ENCODE data around the gene PIGN.

PIGN gene

GRCh38 chr18:62186774-62187542, at the start of gene PIGN, which contains the start of gene RELCH:
PIGN (minus strand) TSS chr18:62187056; CDS start chr18:62161353, 25,703 bp downstream.
RELCH (plus strand) TSS chr18:62187255; CDS start chr18:62187506, 251 bp downstream.
- peak; percentile 89 to 92 for DNase-seq

GRCh38 chr18:62236252-62236651, 49.4 kb upstream of the PIGN start:
- no peak for DNase-seq

GRCh38 chr18:62226047-62226446, 39.2 kb upstream of the PIGN start:
- DNase-seq, result no peak

GRCh38 chr18:62224229-62224628, 37.4 kb upstream of the PIGN start:
- no peak for DNase-seq

GRCh38 chr18:62214790-62215189, 27.9 kb upstream of the PIGN start:
- no peak for DNase-seq

GRCh38 chr18:62211325-62211828, 24.5 kb upstream of the PIGN start:
- DNase-seq, result no peak

GRCh38 chr18:62210138-62210537, 23.3 kb upstream of the PIGN start:
- DNase-seq, result no peak

GRCh38 chr18:62209046-62209445, 22.2 kb upstream of the PIGN start:
- no peak for DNase-seq

GRCh38 chr18:62206593-62206992, 19.7 kb upstream of the PIGN start:
- DNase-seq, result no peak

- DNase-seq, result no peak
Observed at GRCh38 chr18:62205824-62206223, 19.0 kb upstream of the PIGN start.

- DNase-seq, result no peak
Observed at GRCh38 chr18:62201870-62202269, 15.0 kb upstream of the PIGN start.

- DNase-seq, result no peak
Observed at GRCh38 chr18:62200121-62200914, 13.5 kb upstream of the PIGN start.

- DNase-seq, result no peak
Observed at GRCh38 chr18:62199629-62200028, 12.8 kb upstream of the PIGN start.

GRCh38 chr18:62198259-62198658, 11.4 kb upstream of the PIGN start:
- no peak for DNase-seq

GRCh38 chr18:62196980-62197379, 10.1 kb upstream of the PIGN start:
- DNase-seq, result no peak

- DNase-seq, result no peak
Observed at GRCh38 chr18:62196079-62196478, 9.2 kb upstream of the PIGN start.

GRCh38 chr18:62189208-62189607, 2.4 kb upstream of the PIGN start:
- no peak for DNase-seq

- DNase-seq, result peak; percentile 24 to 26
Observed at GRCh38 chr18:62187543-62188510, 971 bp upstream of the PIGN start.

GRCh38 chr18:62186499-62186773, 420 bp downstream of the PIGN start:
- DNase-seq, result no peak

GRCh38 chr18:62183578-62184195, 3.2 kb downstream of the PIGN start:
- DNase-seq, result peak in 1 of 2 donors; percentile 60

GRCh38 chr18:62182220-62182619, 4.6 kb downstream of the PIGN start:
- no peak for DNase-seq

GRCh38 chr18:62179213-62179612, 7.6 kb downstream of the PIGN start:
- DNase-seq, result no peak

Data from stimulated activated CD4-positive, alpha-beta T cell treated with anti-CD3 and anti-CD28 coated beads, Interleukin-2, amount 100 ng/mL, for 24 hours (primary cell).